Inflammatory macrophage treated with lipopolysaccharide for 4 hours (primary cell): ENCODE measurements around the gene CAPN15.

Source experiments
- DNase-seq: peaks from one replicate; pipeline ENCODE4 v3.0.0-alpha.2; 2020

Gene CAPN15

DNA sequence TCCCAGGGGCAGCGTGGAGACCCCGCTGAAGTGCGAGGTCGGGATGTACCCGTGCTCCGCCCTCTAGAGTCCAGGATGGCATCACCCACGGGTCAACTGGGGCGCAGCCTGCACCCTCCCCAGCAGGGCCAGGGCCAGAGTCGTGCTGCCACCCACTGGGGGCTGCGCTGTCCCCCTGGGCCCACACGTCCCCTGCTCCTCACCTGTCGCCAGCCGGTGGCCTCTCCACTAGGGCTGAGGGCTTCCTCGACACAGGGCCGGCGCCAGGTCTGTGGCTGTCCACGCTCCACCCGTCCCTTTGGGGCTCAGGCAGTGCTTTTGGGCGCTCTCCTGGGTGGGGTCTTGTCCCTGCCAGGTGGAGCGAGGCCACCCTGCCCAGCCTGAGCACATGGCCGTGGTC is 21.1 kb downstream of the CAPN15 start:
- DNase-seq, result no peak

DNA sequence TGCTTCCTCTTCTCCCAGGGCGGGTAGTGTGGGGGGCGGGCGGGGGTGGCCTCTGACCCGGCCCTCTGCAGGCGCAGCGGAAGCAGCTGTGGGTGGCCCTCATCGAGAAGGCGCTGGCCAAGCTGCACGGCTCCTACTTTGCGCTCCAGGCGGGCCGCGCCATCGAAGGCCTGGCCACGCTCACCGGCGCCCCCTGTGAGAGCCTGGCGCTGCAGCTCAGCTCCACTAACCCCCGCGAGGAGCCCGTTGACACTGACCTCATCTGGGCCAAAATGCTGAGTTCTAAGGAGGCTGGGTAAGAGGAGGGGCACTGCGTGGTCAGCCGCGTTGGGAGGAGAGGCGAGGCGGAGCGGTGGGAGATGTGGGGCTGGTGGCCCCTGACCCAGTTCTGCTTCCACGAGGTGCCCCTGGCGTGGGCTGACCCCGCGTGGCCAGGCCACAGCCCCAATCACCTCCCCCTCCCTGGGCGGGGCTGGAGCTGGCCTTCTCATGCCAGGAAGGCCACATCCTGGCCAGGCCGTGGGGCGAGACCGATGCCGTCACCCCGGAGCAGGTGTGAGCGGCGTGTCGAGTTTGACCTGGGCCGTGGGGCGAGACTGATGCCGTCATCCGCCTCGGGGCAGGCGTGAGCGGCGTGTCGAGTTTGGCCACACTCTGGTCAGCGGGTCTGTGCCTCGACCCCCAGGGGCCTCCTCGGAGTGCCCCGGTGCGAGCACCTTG is 22.2 kb downstream of the CAPN15 start:
- DNase-seq, result no peak

DNA sequence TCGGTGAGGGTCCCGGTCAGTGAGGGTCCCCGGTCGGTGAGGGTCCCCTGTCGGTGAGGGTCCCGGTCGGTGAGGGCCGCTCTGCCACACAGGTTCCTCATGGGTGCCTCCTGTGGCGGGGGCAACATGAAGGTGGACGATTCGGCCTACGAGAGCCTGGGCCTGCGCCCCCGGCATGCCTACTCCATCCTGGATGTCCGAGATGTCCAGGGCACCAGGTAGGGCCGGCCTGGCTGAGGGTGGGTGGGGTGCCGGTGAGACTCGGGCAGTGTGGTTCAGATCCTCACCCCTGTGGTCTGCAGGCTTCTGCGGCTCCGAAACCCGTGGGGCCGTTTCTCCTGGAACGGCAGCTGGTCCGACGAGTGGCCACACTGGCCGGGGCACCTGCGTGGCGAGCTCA is 23.7 kb downstream of the CAPN15 start:
- no peak for DNase-seq

DNA sequence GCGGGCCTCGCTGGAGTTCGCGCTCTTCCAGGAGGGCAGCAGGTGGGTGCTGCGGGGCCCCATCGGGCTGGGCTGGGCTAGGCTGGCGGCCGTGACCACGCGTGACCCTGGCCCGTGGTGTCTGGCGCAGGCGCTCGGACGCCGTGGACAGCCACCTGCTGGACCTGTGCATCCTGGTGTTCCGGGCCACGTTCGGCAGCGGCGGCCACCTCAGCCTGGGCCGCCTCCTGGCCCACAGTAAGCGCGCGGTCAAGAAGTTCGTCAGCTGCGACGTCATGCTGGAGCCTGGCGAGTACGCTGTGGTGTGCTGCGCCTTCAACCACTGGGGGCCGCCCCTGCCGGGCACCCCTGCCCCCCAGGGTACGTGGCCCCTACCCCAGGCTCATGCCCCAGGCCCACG is 24.7 kb downstream of the CAPN15 start:
- no peak for DNase-seq

DNA sequence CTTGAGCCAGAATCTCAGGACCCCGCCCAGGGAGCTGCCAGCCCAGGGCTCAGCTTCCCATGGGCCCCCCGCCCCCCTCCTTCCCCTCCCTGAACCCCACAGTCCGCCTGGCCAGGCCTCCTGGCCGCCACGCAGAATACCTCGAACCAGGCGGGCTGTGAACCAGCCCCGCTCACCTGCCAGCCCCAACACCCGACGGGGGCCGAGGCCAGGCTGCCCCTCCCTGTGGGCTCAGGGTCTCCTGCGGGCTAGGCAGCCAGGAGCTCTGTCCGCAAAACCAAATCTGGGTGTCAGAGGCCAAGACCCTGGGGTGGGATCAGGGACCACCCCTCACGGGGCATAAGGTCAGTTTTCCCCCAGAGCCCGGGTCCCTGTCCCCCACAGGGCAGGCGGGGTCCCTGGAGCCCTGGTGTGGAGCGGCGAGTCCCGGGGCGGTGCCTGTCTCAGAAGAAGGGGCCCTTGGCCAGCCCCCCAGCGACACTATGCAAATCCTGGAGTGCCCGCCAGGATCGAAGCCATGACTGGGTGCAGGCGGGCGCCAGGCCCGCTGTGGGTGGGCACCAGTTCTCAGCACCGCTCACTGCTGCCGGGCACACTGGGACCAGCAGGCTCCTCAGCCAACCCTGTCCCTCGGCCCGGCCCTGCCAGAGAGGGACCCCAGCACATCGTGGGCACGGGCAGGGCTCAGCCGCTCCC is 26.2 kb downstream of the CAPN15 start:
- DNase-seq, result no peak

DNA sequence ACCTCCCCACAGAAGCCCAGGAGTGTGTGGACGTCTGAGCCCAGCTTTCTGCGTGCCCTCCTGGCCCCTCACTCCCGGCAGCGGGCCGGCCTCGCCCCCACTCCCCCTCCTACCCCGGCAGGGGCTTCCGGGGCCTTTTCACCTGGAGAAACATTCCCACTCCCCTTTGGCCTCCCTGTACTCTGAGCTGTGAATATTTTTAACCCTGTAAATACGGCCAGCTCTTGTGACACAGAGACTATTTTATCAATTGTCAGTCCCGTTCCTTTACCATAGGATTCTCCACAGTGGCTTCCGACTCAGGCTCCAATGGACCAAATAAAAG is 26.7 kb downstream of the CAPN15 start:
- no peak for DNase-seq

DNA sequence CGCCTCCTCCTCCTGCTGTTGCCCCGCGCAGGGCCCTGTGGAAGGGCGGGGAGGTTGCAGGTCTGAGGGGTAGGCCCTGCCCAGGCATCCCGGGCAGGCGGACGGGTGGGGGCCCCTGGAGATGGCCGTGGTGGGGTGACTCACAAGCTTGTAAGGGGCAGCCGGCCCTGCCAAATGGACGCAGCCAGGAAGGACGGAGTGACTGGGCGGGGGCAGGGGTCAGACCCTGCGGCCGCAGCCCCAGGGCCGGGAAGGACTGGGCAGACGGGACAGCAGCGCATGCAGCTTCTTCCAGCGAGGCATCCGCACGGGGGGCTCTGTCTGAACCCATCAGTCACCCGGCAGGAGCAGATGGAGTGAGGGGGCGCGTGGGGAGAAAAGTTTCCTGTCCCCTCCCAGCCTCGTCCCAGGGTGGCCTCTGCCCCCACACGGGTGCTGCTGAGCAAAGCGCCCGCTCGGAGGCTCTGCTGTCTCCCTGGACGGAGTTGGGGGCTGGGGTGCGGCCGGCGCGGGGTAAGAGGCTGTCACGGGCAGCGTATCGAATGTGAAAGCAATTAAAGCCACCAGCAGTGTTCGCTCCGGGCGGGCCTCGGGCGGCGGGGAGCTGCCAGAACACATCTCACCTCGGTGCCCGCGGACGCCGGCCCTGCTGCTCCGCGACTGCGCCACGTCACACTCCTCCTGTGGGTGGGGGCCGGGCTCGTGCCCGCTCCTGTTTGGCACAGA is 27.3 kb downstream of the CAPN15 start:
- DNase-seq, result no peak

DNA sequence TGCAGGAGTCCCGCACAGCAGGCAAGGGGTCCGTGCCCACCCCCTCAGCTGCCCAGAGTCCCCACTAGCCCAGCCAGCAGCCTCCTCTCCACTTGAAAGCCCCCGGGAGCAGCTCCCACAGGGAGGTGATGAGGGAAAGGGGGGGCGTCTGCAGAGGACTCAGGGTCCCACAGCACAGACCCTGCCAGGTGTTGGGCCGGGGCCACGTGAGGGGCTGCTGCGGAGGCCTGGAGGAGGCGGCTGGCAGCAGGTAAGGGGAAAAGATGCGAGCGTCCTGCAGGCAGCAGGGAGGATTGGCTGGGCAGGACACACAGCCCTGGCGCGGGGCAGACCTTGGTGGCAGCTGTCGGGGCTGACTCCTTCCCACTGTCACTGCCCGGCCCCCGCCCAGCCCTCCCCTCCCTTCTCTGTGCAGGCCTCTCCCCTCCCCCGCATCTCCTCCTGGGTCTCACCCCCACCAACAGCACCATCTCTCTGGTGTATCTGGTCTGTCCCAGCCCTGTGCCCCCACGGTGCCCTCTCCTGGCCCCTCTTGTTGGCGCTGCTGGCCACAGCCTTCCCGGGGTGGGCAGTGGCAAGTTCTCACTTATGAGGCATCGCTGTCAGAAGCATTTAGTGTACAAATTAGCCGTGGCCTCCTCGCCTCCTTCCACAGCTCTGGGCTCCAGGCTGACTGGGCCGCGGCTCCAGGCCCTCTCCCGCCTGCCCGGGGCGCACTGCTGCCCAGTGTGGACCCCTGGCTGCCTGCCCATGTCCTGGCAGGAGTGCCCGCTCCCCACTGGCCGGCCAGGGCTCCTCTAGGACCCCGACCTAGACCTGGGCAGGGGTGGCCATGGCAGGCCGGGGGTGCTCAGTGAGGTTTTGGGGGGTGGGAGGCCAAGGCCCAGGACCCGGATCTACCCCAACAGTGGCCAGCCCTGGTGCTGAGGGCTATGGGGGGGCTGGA is 28.3 kb downstream of the CAPN15 start:
- no peak for DNase-seq

DNA sequence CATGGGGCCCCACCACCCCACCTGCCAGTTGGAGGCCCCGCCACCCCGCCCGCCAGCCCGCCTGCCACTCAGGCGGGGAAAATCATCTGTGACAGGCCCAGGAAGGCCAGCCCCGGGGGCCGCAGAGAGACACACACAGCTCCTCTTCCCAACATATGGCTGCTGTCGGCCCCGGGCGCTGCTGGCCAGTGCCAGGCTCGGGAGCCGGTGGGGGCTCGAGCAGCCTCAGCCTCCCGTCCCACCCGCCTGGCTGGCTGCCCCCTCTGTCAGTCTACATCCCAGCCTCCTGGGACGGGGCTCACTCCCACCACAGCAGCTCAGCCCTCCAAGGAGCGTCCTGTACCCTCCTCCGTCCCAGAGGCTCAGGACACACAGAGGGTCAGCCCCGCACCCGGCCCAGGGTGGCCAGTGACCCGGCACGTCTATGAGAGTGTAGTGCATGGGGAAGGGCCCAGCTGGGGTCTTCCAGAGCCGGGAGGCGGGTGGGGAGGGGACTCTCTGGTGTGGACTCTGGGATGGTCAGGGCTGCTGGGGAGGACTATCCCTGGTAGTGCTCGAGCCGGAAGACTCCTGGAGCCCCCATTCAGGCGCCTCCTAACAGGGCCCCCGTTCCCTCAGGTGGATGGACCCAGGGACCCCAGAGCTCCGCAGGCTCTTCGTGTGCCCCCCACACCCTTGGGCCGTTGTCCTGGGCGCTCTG is 29.1 kb downstream of the CAPN15 start:
- DNase-seq, result no peak

DNA sequence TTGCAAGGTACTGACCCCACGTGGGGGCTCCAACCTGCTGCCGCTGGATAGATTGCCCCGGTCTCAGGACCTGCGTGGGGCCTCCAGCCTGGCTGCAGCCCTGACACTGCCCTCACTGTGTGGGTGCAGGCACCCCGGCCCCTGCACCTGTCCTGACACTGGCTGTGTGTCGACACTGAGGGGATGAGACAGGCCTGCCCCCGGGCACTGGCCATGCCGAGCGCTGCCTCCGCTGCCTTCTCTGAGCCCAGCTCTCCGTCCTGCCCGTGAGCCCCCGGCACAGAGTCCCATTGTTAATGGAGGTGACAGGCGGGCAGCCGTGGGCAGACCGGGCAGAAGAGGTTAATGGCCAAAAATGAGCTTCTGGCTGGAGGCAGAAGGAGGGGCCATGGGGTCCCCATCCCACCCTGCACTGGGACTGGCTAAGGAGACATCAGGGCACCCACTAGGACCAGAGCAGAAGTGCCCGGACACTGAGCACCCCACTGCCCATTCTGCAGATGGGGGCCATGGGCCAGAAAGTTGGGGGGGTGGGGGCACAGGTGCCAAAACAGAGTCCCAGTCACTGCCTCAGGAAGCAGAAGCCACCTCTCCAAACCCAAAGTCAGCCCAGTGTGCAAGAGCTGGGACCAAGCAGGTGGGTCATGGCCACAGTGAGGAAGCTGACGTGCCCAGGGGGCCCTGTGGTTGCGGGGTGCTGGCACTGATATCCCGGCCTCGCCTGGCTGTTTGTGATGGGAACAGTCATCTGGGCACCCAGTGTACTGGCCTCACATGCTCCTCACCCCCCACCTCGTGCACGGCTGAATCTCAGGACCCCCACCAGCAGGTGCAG is 30.2 kb downstream of the CAPN15 start:
- no peak for DNase-seq

DNA sequence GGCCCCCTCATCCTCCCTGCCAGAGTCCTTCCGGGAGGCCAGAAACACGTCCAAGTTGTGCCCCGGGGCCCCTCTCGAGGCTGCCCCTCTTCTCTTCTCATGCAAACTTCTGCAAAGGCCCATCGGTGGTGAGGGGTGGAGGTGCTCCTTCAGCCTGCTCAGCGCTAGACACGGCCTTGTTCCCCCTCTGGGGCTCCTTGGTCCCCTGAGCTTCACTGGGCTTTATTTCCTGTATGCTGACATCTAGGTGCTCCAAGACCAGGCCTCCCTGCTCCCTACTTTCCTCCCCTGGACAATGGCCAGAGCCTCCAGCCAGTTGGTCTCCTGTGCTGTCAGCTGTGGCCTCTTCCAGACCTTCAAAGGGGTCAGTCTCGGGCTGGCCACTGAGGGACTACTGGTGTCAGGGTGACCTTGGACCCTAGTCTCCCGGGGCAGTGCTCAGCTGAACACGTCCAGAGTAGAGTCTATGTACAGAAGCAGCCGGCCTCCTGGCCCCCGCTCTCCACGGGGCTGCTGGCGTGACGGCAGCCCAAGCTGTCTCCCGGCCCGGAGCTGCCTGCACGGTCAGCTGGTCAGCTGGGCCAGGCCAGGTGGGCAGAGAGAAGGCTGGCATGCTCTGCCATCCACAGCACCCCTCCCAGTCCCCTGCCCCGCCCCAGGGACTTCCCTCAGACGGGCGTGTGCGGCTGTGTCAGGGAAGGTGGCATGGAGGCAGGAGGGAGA is 30.9 kb downstream of the CAPN15 start:
- DNase-seq, result no peak

DNA sequence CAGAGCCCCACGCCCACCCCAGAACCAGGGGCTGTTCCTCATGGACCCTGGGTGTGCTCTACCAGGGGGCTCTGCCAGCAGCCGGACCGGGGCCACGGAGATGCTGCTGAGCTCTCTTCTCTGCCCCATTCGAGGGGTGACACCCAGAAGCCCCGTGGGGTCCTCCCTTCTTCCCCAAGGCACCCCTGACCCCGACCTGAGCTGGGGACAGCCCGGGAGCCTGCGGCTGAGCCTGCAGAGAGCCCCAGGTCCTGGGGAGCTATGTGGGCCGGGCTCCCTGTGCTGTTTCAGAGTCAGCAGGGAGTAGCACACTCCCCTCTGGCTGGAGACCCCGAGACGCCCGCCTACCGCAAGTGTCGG is 31.5 kb downstream of the CAPN15 start:
- DNase-seq, result no peak

DNA sequence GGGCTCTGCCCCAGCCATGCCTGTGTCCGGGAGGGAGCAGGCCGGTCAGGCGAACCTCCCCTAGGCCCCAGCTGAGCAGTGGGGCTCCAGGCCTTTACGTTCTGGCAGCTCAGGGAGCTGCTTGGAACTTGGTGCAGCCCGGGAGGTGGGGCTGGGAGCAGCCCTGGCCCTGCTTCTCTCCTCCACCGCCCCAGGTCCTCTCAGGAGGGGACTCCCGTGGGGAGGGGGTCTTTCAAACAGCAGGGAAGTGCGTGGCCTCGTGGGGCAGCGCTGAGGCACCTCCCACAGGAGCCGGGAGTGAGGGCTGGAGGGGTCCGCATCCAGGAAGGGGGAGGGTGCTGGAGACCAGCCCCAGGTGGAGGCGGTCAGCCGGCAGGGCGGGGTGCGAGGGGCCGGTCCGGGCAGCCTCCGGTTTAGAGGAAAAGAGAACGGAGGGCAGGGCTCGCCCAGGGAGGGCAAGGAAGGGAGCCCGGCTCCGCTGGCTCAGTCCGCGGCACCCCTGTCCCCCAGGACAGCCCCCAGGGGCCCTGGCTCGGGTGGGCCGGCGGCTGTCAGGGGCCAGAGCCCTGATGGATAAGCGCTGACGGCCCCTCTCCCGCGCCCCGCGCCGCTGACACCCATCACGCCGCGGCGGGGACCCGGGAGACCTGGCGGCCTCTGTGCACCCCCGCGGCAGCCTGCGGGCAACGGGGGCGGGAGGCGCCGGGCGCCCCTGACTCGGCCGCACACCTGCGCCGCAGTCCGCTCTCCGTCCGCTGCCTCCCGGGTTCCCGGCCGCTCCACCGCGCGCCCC is 32.1 kb downstream of the CAPN15 start:
- no peak for DNase-seq

DNA sequence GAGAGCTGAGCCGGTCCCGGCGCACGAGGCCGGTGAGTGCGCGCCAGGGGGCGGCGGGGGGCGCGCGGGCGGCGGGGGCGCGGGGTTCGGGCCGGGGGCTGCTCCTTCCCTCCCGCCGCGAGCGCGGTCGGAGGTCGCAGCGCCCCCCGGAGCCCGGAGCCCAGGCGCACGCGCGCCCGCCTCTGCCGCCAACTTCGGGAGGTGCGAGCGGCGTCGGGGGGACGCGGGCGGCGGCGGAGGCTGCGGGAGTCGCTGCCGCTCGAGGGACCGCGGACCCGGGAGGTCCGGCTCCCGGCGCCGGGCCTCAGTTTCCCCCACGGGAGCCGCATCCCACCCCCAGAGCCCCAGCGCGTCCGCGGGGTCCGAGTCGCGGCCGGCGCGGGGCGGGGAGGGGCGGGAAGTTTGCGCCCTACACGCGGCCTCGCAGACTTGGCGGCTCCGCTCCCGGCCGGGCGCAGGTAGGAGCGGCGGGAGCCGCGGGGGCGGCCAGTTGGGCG is 32.7 kb downstream of the CAPN15 start, which contains the start of gene PRR35:
TSS of gene PRR35 (plus strand) at position 191 of the 497 bp plus-strand sequence. CDS start 2,901 bp downstream, outside the sequence.
- no peak for DNase-seq

DNA sequence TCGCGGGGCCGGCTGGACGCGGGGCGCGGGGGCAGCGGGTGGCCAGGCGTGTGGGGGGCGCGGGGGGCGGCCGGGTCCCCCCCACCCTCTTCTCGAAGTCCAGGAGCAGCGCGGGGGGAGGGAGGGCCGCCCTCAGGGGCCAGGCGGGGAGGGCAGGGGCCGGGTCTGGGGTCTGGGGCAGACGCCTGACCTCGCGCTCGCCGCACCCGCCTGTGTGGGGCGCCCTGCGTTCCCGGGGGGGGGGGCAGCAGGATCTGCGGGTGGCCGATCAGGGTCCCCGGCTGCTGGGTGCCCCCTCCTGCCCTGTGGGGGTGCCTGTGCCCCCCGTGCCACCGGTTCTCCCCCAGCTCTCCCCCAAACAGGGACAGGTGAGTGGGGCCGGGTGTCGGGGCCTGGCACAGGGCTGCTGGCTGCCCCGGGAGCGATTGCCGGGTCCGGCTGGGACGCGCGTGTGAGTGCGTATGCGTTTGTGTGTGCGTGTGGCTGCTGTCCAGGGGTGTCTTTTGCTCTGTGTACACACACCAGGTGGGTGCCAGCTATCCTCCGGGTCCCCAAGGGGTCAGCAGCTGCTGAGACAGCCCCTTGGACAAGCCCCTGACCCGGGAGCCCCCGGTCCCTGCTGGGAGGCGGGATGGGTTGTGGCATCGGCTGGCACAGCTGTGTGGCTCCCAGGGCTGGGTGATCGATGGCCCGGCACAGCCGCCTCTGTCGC is 33.3 kb downstream of the CAPN15 start:
- no peak for DNase-seq

DNA sequence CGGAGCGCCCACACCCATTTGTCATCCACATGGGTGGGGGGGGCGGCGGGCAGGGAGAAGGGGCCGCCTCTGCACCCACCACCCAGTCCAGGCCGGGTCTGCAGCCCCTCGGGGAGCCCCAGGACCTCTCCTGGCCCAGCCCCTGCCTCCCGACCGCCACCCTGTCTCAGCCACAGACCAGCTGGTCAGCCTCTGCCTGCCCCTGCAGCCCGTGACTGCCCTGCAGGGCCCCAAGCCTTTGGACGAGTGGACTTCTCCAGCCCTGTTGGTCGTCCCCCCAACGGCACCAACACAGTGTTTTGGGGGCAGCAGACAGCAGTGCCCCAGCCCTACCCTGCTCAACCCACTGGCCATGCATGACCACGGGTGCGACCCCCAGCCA is 33.9 kb downstream of the CAPN15 start:
- DNase-seq, result no peak

DNA sequence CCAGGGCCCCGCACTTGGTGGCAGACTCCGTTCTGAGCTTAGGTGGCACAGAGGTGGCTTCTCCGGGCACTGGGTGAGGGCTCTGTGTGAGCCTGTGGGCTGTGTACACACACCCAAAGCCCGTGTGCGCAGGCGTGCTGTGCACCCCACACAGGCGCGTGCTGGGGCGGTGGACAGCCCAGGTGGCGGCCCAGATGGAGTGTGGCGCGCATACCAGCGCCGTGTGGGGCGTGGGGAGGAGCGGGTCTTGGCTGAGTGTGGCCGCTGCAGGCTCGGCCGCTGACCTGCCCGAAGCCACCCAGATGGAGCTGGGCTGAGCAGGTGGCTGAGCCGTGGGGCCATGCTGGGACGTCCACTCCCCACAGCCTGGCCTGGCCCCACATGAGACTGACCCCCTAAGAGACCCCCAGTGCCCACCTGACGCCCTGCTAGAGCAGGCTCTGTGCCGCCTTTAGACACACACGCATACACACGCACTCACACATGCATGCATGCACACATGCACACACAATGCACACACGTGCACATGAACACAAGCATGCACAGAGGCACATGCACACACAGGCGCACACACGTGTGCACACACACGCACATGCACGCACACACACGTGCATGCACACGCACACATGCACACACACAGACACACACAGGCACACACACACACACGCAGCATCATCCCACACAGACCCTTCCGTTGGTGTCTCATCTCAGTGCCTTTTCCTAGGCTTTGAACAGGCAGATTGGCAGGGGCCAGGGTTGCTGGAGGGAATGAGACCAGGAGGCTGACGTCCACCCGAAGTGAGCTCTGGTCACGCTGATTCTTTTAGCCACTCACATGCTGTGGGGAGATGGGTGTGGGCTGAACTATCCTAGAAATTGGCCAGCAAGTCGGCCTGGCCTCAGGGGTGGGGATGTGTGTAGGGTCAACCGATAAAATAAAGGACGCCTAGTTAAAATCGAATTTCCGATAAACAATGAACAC is 34.7 kb downstream of the CAPN15 start:
- DNase-seq, result no peak
